ENCODE measurements around the gene ARFRP1.

- no peak for TF ChIP-seq POLR2A (IDR thresholded peaks at IDR 0.05)
- no peak for TF ChIP-seq CTCF (IDR thresholded peaks at IDR 0.05)
Measured at GRCh38 chr20:63690898-63691710, 16.7 kb downstream of the ARFRP1 start.
